HG02852 (cell line): ENCODE results near the gene HPSE2.

Experiments used
- ATAC-seq: cut with Tn5 transposase; IDR thresholded peaks from one replicate; pipeline ENCODE4 v1.9.1; 2021; ENCODE audit warnings: mild to moderate bottlenecking, moderate library complexity; ENCODE audit not compliant: unreplicated experiment

HPSE2 gene

DNA sequence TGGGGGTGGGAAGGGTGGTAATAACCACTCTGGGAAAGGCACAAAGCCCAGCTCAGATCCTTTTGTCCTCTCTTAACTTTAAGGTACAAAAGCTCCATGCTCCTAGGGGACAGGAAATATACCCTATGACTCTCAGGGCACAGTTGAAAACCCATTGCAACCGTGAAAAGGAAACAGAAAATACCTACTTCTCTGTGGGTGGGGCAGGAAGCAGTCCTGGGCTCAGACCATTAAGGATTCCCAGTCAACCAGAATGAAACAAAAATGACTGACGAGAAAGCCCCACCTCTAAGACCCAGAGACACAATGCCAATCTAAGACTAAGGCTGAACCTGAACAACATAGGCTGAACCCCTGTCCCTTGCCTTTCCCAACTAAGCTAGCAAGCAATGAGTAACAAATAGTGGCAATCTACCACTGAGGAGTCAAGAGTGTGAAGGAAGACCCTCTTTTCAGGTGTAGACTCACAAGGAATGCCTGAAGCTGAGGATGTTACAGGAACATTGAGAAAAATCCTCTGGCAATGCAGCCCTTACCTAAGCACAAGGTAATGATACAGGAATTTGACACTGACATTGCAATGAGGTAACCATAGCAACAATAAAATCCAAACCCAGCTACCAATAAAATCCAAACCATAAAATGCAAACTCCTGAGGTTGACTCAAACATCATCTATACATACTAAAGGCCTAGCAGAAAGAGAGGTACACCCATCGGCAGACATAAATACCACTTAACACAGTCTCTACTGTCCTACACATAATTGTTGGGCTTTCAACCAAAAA, 380.1 kb downstream of the HPSE2 start:
- no peak for ATAC-seq

DNA sequence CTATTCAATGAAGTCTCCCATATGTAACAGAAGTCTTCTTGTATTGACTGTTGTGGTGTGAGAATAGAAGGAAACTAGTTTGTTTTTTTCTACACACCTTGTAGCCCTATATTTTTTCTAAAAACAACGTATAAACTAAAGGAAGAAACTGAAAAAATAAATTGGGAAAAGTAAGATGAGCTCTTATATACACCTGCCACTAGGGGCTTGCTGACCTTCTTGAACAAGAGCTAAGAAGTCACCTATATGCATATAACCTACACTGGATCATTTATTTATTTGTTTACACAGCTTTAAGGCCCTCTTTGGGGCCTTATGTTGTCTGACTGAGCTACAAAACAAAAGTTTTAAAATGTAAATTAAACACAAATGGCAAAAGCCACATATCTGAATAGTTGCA, 383.0 kb downstream of the HPSE2 start:
- no peak for ATAC-seq

DNA sequence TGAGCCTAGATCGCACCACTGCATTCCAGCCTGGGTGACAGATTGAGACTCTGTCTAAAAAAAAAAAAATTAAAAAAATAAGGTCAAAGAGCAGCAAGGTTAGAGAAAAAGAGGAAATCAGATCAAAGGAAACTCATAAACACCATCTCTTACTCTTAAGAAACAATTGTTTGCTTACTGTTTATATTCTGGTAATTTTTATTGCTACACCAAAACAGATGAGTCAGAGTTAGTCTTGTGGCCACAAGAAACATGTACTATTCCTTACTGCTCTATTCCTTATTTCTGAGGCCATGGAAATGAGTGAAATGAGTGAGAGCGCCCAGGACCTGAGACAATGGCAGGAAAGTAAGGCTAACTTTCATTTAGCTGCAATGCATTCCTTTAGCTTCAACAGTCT, 387.3 kb downstream of the HPSE2 start:
- no peak for ATAC-seq

DNA sequence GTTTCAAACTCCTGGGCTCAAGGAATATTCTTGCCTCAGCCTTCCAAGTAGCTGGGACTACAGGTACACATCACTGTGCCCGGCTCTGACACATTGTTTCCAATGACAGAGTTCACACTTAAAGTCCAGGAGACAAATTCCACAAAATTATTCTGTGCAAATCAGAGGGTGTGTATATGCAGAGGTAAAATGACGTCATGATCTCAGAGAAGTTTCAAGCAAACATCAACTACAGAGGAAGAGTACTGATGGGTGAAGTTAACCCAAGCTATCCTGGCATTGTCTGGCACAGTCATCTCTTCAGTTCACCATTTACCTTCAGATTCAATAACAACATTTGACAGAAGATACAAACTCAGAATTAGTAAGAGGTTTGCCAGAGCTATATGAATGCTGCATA, 388.9 kb downstream of the HPSE2 start:
- ATAC-seq = no peak

DNA sequence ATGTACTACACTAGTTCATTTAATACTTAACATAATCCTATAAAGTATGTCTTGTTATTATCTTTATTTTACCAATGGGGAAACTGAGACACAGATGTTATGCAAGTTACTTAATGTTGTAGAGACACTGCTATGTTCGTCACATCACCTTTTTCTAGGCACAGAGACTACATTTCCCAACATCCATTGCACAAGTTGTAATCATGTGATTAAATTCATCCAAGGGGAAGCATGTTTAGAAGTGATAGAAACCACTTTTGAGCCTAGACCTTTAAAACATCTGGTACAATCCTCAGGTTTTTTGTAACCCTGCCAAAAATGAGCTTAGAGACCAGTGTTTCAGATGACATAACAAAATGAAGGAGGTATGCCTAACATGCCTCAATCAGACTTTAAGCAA, 402.1 kb downstream of the HPSE2 start:
- no peak for ATAC-seq

DNA sequence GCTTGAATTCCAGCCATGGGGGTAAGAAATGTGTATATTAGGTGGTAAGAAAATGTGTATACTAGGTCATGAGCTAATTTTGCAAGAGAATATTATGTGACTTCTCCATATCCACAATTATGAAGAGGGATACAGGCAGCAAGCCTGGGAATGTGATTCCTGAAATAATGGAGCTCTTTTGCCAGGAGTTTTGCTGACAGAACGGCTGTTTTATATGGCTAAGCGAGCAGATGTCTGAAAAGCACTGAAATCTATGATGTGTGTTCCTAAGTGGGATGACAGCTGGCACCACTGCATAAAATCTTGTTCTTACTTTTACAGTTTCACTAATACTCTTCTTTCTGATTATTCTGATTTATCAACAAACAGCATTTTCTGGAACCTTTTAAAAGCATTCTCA, 402.9 kb downstream of the HPSE2 start:
- ATAC-seq = no peak

DNA sequence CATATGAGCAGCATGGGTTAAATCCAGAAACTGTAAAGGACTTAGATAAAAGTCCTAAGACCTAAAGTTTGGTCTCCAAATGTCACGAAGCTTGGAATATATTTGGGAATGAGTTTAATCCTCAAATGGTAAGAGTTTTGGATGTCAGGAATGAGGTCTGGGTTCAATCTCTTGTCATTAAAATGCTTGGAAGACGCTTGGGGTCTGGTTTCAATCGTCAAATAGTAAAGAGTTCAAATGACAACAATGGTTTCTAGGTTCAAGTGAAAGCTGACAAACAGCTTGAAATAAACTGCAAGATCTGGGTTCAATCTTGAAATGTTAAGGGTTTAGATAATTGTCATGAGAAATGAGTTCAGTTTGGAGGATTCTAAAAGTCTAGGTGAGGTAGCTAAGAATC, 403.5 kb downstream of the HPSE2 start:
- ATAC-seq = no peak

DNA sequence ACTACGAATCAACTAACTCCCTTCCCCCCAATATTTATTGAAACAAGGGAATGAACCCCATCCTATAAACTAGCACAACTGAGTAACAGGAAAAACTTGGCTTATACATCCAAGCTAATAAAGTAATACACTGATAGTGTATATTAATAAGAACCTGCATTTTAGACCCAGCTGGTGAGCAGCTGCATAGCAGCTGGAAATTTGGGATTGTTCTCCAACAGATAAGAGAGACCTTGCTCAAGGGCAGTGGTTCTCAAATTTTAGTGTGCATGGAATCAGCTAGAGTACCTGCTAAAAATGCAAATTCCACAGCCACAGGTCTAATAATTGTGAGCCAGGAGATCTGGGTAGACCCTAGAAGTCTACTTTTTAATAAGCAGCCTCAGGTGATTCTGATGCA, 404.3 kb downstream of the HPSE2 start:
- ATAC-seq = no peak

DNA sequence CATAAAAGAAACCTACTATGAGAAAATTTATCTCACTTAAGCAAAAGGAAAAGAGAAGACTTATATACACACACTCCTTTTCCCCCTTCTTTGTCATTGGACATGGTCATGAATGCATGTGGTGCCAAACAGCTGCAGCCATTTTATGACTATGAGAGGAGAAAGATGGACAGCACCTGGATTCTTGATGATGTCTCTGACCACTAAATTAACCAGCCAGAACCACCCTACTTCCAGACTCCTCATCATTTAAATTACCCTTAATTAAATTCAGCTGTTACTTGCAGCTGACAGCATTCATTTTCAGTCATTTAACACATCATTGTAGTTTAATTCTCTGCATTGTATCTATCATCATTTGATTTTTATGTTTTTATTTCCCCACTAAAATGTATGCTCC, 409.9 kb downstream of the HPSE2 start:
- no peak for ATAC-seq

DNA sequence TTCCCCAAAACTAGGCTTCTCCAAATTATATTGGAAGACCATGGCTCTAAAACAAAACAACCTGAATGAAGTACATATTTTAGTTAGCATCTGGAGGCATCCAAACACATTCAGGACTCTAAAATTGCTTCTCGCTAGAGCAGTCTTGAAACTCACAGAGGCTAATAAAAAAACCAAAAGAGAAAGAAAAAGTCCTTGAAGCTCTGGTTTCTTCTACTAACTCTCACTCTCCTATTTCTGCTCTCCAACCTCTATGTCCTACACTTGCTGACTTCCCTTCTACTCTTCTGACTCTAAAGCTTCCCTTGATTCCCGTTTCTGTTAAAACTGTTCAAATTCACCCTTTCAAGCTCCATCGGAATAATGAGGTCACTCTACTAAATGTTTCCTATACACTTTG, 418.3 kb downstream of the HPSE2 start:
- ATAC-seq = no peak

DNA sequence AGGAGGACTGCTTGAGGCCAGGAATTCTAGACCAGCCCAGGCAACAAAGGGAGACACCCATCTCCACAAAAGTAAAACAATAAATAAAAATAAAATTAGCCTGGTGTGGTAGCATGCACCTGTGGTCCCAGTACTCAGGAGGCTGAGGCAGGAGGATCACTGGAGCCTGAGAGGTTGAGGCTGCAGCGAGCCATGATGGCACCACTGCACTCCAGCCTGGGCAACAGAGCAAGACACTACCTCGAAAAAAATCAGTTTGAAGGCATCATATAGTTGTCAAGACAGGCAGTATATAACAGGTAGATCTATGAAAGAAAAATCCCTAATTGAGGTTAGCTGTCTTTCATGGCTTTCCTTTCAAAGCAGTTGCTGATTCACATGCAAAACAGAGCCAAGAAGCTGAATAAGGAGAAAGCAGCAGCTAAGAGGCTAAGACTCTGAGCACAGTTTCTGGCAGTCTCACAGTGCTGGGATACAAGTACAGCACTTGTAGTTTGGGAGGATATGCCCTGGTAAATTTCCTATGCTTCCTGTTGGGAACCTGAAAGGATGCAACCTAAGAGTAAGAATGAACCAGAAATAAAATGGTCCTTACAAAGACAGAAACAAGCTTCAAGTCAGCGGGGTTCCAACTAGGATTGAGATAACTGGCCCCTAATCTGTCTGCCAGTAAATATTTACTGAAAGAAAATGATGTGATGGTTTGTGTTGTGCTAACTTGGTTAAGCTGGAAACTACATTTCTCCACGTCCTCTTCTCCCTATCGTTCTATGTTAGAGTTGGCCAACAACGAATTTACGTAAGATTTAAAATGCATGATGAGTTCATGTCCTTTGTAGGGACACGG, 420.4 kb downstream of the HPSE2 start:
- ATAC-seq = no peak

DNA sequence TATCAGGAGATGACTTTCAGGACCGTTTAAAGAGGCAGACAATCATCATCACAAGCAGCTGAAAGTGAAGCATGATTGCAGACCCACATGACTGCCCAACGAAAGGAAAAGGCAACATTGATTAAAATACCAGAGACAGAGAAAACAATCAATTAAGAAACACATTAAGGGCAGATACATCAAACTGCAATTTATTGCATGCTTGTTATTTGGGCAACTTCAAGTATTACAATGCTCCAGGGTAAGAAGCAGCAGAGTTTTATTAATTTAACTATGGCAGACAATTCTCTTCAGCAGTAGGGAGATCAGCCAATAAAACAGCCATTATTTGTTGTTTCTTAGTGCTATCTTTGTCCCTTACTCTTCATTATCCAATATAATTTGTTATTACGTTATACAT, 421.2 kb downstream of the HPSE2 start:
- ATAC-seq = no peak

DNA sequence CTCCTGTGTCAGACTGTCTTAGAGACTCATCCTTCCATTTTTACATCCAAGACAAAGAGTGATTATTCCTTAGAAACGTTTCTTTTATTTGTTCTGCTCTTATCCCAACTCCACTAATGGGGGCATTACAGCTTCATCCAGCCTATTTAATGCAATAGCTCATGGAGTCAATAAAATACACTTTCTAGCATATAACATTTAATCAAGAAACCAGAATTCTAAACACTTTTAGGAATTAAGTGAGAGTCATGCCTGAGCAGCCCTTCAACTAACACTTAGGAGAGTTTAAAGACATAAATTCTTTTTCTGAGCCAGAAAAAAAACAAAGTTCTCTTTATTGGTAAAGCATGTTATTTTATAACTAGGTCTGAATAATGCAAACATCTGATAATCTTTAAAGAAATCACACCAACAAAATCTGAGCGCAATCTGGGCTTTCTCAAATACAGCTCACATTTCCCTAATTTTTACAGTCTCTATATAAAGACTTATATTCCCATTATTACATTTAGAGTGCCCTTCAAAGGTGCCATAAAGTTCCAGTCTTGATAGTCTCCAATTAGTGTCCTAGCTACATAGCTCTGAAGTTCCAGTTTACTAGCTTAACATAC, 427.3 kb downstream of the HPSE2 start:
- ATAC-seq = no peak

DNA sequence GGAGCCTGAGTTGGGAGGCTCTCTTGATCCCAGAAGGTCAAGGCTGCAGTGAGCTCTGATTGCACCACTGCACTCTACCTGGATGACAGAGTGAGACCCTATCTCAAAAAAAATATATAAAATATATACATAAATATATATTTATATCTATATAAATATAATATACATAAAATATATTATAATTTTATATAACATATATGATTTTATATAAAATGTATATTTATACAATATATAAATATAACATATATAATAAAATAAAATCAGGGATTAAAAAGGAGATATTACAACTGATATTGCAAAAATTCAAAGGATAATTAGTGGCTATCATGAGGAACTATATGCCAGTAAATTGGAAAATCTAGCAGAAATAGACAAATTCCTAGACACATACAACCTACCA, 435.4 kb downstream of the HPSE2 start:
- no peak for ATAC-seq

DNA sequence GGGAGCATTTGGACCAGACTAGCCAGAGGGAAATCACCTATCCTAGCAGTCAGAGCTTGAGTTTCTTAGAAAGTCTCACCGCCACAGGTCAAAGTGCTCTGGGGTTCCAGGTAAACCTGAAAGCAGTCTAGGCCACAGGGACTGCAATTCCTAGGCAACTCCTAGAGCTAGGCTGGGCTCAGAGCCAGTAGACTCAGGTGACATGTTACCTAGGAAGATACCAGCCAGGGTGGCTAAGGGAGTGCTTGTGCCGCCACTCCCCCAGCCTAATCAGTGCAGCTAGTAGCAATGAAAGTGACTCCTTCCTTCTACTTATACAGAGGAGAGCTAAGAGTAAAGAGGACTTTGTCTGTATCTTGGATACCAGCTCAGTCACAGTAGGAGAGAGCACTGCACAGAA, 440.2 kb downstream of the HPSE2 start:
- ATAC-seq = no peak

DNA sequence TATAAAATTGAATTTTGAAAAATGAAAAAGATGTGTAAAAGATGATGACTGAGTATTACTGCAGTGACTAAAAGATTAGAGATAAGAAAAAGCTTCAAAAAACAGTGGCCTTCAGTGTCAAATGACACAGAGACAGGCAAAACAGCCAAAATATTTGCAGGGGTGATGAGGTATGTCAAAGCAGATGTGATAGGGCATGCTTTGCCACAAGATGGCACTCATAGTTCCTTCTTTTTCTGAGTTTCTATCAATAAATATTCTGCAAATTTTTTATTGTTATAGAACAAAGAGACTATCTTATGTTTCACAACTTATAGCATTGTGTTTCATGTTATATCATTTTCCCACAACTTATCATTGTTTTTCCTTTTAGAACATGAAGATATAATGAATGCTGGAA, 444.8 kb downstream of the HPSE2 start:
- ATAC-seq = no peak

DNA sequence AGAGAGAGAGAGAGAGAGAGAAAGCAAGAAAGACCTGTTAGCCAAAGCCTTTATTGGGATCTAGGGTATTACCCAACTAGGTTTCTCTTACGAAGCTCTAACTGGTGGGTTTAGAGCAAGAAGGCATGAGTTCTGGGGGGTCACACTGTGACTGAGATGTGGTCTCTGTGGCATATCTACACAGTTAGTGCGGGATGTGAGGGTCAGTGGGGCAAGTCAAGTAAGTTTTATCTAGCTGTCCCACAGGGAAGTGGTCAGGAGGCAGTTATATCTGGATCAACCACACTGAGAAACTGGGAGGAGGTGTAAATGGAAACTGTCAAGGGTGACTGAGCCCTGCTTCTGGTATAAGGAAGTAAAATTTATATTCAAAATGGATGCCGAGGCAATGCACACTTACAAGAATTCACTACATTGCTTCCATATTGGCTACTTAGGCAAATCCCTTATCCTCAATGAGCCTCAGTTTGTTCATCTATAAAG, 457.3 kb downstream of the HPSE2 start:
- ATAC-seq = no peak

DNA sequence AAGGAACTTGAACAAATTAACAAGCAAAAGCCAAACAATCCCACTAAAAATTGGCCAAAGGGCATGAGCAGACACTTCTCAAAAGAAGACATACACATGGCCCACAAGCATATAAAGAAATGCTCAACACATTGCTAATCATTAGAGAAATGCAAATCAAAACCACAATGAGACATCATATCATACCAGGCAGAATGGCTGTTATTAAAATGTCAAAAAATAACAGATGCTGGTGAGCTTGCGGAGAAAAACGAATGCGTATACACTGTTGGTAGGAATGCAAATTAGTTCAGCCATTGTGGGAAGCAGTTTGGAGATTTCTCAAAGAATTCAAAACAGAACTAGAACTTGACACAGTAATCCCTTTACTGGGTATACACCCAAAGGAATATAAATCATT, 477.2 kb downstream of the HPSE2 start:
- ATAC-seq = no peak

DNA sequence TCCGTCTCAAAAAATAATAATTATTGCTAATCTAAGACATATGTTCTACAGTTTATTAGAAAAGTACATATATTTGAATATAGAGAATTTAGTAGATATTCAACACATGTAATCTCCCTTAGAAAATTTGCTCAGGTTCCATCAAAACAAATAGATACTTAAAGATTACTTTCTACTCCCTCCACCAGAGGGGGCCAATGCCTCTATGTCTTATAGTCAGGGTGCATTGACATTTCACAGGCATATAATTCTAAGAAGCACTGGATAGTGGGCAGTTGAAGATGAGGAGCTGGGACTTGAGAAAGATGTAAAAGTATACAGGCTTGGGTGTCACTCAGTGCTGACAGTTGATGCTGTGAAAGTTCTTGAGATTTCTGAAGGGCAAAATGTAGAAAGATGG, 487.4 kb downstream of the HPSE2 start:
- ATAC-seq = no peak

DNA sequence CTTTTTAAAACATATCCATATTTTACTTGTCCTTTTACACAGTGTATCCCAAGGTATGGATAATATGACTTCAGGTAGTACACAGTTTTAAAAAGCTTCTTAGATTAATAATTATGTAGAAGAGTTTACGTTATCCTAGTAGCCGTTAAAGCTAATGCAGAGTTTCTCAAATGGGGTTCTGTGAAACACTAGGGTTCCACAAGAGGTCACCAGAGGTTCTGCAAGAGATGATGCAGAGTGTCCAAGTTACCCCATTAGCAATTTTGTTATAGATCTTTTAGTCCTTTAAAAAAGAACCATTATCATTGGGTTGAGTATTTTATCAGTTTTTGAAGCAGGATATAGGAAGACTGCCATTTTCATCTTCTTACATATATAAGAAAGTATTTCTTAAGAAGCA, 490.0 kb downstream of the HPSE2 start:
- no peak for ATAC-seq

DNA sequence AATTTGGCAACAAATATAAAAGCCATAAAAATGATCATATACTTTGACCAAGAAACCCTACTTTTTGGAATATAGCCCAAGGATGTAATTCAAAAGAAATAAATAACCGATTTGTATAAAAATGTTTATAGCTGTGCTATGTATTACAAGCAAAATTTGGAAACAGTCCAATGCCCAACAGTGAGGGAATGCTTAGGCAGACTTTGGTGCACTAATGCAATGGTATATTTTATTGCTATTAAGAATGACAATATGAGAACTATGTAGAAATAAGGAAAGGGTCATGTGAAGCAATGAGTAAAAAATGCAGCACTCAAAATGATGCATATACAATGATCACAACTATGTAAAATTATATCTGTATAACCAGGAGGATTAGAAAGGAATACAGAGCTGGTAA, 515.1 kb downstream of the HPSE2 start:
- no peak for ATAC-seq

DNA sequence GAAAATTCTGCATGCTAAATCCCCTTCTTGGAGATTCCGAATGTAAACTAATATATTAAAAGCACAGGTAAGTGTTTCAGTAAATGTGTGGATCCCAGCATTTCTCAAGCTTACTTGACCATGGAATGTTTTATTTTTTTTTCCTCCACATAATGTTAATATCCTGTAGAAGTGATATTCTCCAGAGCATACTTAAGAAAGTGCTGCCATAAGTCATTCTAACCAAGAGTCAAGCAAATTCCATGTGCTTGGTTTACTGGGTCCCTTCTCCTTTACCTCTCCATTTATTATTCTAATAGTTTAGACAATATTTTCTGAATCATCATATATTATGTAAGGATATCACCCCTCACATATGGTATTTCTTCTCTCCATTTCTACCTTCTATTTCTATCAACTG, 522.1 kb downstream of the HPSE2 start:
- ATAC-seq = no peak
